Measurements from ENCODE around the gene AP1S3.

The AP1S3 gene

GRCh38 chr2:223815884-223816570, 21.4 kb downstream of the AP1S3 start (continued):
- no peak for TF ChIP-seq YY1 (tag by site-specific recombination; IDR thresholded peaks at IDR 0.05)
- no peak for TF ChIP-seq ZNF530 (tag by site-specific recombination; IDR thresholded peaks at IDR 0.05; ENCODE audit: low read depth)
- TF ChIP-seq FEZF1 (tag by site-specific recombination; IDR thresholded peaks at IDR 0.05): peak; percentile 65
- no peak for TF ChIP-seq KLF9 (tag by site-specific recombination; IDR thresholded peaks at IDR 0.05; ENCODE audit: low read depth)
- no peak for TF ChIP-seq ZNF837 (tag by site-specific recombination; IDR thresholded peaks at IDR 0.05)
- no peak for TF ChIP-seq ZBTB11 (tag by site-specific recombination; conservative IDR thresholded peaks at IDR 0.05; ENCODE audit: low read depth)

- ChIA-PET POLR2A (no interaction called here), CTCF (no interaction called here)
- H3K27ac ChIP-seq (ENCODE audit: extremely low read depth, low read depth, low read length): peak overlapping the region; percentile 21; the same call in 1 of the 2 replicates
- no peaks in the 10 kb centered on the region for H3K9me3 ChIP-seq (ENCODE audit: control insufficient read depth, insufficient read depth, low read depth, low read length)
- peaks cover 34% of the 10 kb centered on the region for H3K4me1 ChIP-seq (ENCODE audit: control insufficient read depth, insufficient read depth, low read length)
- no peak overlapping the region for H3K4me3 ChIP-seq (ENCODE audit: low read depth, low read length)
- H3K36me3 ChIP-seq (ENCODE audit: control insufficient read depth in 2 of 2, insufficient read depth in 1 of 2, low read length in 2 of 2): no peaks in the 10 kb centered on the region; a peak in 1 of 3 replicates
- peak; percentile 63; the same call in 1 of the 2 replicates for TF ChIP-seq ZNF18 (tag by site-specific recombination; IDR thresholded peaks at IDR 0.05)
- TF ChIP-seq ZNF76 (tag by site-specific recombination; IDR thresholded peaks at IDR 0.05; ENCODE audit: borderline replicate concordance, low read depth): no peak; the same call in 1 of the 2 replicates
- peak; percentile 93 for TF ChIP-seq ZNF660 (tag by site-specific recombination; IDR thresholded peaks at IDR 0.05)
- TF ChIP-seq ZSCAN5A (tag by site-specific recombination; IDR thresholded peaks at IDR 0.05): peak; percentile 67
- TF ChIP-seq WT1 (tag by site-specific recombination; IDR thresholded peaks at IDR 0.05): peak; percentile 99
- peak; percentile 33; the same call in 1 of the 2 replicates for TF ChIP-seq ZNF558 (tag by site-specific recombination; IDR thresholded peaks at IDR 0.05)
- TF ChIP-seq ZNF843 (tag by site-specific recombination; IDR thresholded peaks at IDR 0.05): peak; percentile 98
- TF ChIP-seq ZBTB17 (tag by site-specific recombination; IDR thresholded peaks at IDR 0.05): peak; percentile 82
- TF ChIP-seq ZXDB (tag by site-specific recombination; IDR thresholded peaks at IDR 0.05): peak; percentile 89
- TF ChIP-seq ZNF184 (tag by site-specific recombination; IDR thresholded peaks at IDR 0.05): peak; percentile 83
- TF ChIP-seq ZNF2 (tag by site-specific recombination; IDR thresholded peaks at IDR 0.05): peak; percentile 49; the same call in 1 of the 2 replicates
- peak; percentile 83 for TF ChIP-seq KLF10 (tag by site-specific recombination; IDR thresholded peaks at IDR 0.05)
- no peak for TF ChIP-seq ZNF658 (tag by site-specific recombination; IDR thresholded peaks at IDR 0.05)
- no peak for TF ChIP-seq ZNF585B (tag by site-specific recombination; IDR thresholded peaks at IDR 0.05)
- TF ChIP-seq REST (tag by site-specific recombination; IDR thresholded peaks at IDR 0.05): 0 out of 2 replicates have a peak, but pooled peaks have one; percentile 25
- TF ChIP-seq ZNF501 (tag by site-specific recombination; IDR thresholded peaks at IDR 0.05): 0 out of 2 replicates have a peak, but pooled peaks have one; percentile 68
- TF ChIP-seq GLIS1 (tag by site-specific recombination; IDR thresholded peaks at IDR 0.05): peak; percentile 55
- TF ChIP-seq ZNF202 (tag by site-specific recombination; IDR thresholded peaks at IDR 0.05; ENCODE audit: borderline replicate concordance): no peak
- peak; percentile 77 for TF ChIP-seq ZNF580 (tag by site-specific recombination; IDR thresholded peaks at IDR 0.05)
- TF ChIP-seq OVOL3 (tag by site-specific recombination; IDR thresholded peaks at IDR 0.05): peak; percentile 82; the same call in 1 of the 2 replicates
Observed at GRCh38 chr2:223815186-223815883, 22.0 kb downstream of the AP1S3 start.

Measured in HEK293 (cell line).